GM23338 (cell line): ENCODE results near the gene FAM110A. TPM values are rescaled to one million over a fixed set of nuclear protein-coding genes. Genes with fewer than 3 reads are reported as not detected.

Experiments
- ATAC-seq: fragments of 200-7000 bp; cut with Tn5 transposase; 3 replicates; pipeline ENCODE4 v1.9.1; 2020
- DNase-seq: peaks from one replicate; pipeline ENCODE4 v3.0.0-alpha.2; 2015; ENCODE audit warnings: low spot score
- H2AFZ ChIP-seq: fragments of 200-600 bp; sonication (generic); 2 replicates; pipeline ENCODE4 v1.8.0; 2016; ENCODE audit warnings: antibody characterized with exemption, mild to moderate bottlenecking, moderate library complexity
- H3F3A ChIP-seq: fragments of 200-600 bp; sonication (generic); replicated peaks from 2 replicates; pipeline ENCODE4 v1.8.0; 2017; ENCODE audit warnings: antibody characterized with exemption, mixed run types, low read depth
- H3K27ac ChIP-seq: fragments of 200-600 bp; sonication (generic); 2 replicates; pipeline ENCODE4 v1.6.1; 2016; ENCODE audit warnings: low read depth
- H3K27me3 ChIP-seq: fragments of 200-600 bp; sonication (generic); 2 replicates; pipeline ENCODE4 v1.8.0; 2016; ENCODE audit warnings: mild to moderate bottlenecking, mixed run types, moderate library complexity; ENCODE audit not compliant: insufficient read depth
- H3K36me3 ChIP-seq: fragments of 200-600 bp; sonication (generic); 2 replicates; pipeline ENCODE4 v1.8.0; 2016; ENCODE audit warnings: mild to moderate bottlenecking; ENCODE audit not compliant: insufficient read depth
- H3K4me1 ChIP-seq: fragments of 200-600 bp; sonication (generic); 2 replicates; pipeline ENCODE4 v1.8.0; 2016; ENCODE audit warnings: mild to moderate bottlenecking, moderate library complexity; ENCODE audit not compliant: insufficient read depth
- H3K4me2 ChIP-seq: fragments of 200-600 bp; sonication (generic); 2 replicates; pipeline ENCODE4 v1.7.1; 2017; ENCODE audit warnings: mixed run types
- H3K4me3 ChIP-seq: fragments of 200-600 bp; sonication (generic); 2 replicates; pipeline ENCODE4 v1.6.1; 2016; ENCODE audit warnings: mixed run types
- H3K79me2 ChIP-seq: fragments of 200-600 bp; sonication (generic); replicated peaks from 2 replicates; pipeline ENCODE4 v1.8.0; 2017; ENCODE audit warnings: mild to moderate bottlenecking; ENCODE audit not compliant: insufficient read depth
- H3K9me2 ChIP-seq: fragments of 200-600 bp; sonication (generic); 2 replicates; pipeline ENCODE4 v1.8.0; 2017; ENCODE audit not compliant: insufficient read depth
- H4K20me1 ChIP-seq: fragments of 200-600 bp; sonication (generic); replicated peaks from 2 replicates; pipeline ENCODE4 v1.8.0; 2017; ENCODE audit warnings: mild to moderate bottlenecking; ENCODE audit not compliant: insufficient read depth
- H3K27ac Mint-ChIP-seq: 2 replicates; pipeline ENCODE4 v1.8.0; 2020; ENCODE audit warnings: inconsistent platforms, mild to moderate bottlenecking, moderate library complexity, mixed read lengths
- H3K27me3 Mint-ChIP-seq: 3 replicates; pipeline ENCODE4 v1.8.0; 2022; ENCODE audit warnings: low read depth, mild to moderate bottlenecking, moderate library complexity, mixed read lengths, inconsistent platforms; ENCODE audit not compliant: insufficient read depth, poor library complexity
- H3K36me3 Mint-ChIP-seq: 3 replicates; pipeline ENCODE4 v1.8.0; 2021; ENCODE audit warnings: low read depth, mild to moderate bottlenecking, inconsistent platforms, moderate library complexity, mixed read lengths
- H3K4me1 Mint-ChIP-seq: 3 replicates; pipeline ENCODE4 v1.8.0; 2020; ENCODE audit warnings: mild to moderate bottlenecking, inconsistent platforms, mixed read lengths
- H3K4me3 Mint-ChIP-seq: 3 replicates; pipeline ENCODE4 v1.8.0; 2021; ENCODE audit warnings: moderate library complexity, mild to moderate bottlenecking, inconsistent platforms, mixed read lengths
- H3K9me3 Mint-ChIP-seq: 3 replicates; pipeline ENCODE4 v1.8.0; 2020; ENCODE audit warnings: moderate library complexity, mild to moderate bottlenecking, inconsistent platforms, mixed read lengths
- CTCF ChIP-seq, 2 experiments: fragments of 200-600 bp in 1 of 2; sonication (generic) in 1 of 2; conservative IDR thresholded peaks; 2 replicates each; pipeline versions ENCODE4 v1.5.1 to v1.6.1; 2016 to 2017; ENCODE audit warnings: antibody characterized with exemption in 2 of 2, low read depth in 2 of 2, mild to moderate bottlenecking in 2 of 2, moderate library complexity in 1 of 2
- EZH2phosphoT487 ChIP-seq: fragments of 200-600 bp; sonication (generic); IDR thresholded peaks from one replicate; pipeline ENCODE4 v1.8.1; 2018; ENCODE audit warnings: antibody characterized with exemption; ENCODE audit not compliant: unreplicated experiment
- NANOG ChIP-seq: IDR thresholded peaks from 2 replicates; pipeline ENCODE4 v1.6.1; 2016; ENCODE audit warnings: antibody characterized with exemption, borderline replicate concordance
- POLR2AphosphoS5 ChIP-seq: IDR thresholded peaks from 2 replicates; pipeline ENCODE4 v1.6.1; 2016; ENCODE audit warnings: antibody characterized with exemption, low read depth
- REST ChIP-seq: IDR thresholded peaks from one replicate; pipeline ENCODE4 v1.6.1; 2018; ENCODE audit warnings: antibody characterized with exemption; ENCODE audit not compliant: unreplicated experiment
- ZNF114 ChIP-seq: fragments of 250-450 bp; sonication (Bioruptor Pico); IDR thresholded peaks from 2 replicates; pipeline ENCODE4 v1.5.0; 2020; ENCODE audit warnings: mild to moderate bottlenecking, moderate library complexity
- ZNF331 ChIP-seq: fragments of 250-450 bp; sonication (Bioruptor Pico); IDR thresholded peaks from 2 replicates; pipeline ENCODE4 v1.5.0; 2020; ENCODE audit warnings: low read depth, mild to moderate bottlenecking, moderate library complexity
- polyA plus RNA-seq: library from polyadenylated mRNA; unstranded; fragments of >200 nt; fragmentation: Nextera tagmentation; extraction: Ambion mirVana; gene quantifications from 2 replicates; pipeline ENCODE4 v1.2.1, GENCODE V29; 2016
- total RNA-seq: library from RNA; depleted of rRNA; stranded (reverse); fragments of >200 nt; shearing (Covaris generic); gene quantifications from 2 replicates; pipeline ENCODE4 v1.2.3, GENCODE V29; 2014
- TF ChIP-seq, protein P1 (sequence below): fragments of 250-450 bp; sonication (Bioruptor Pico); IDR thresholded peaks from 2 replicates; pipeline ENCODE4 v1.5.0; 2020; ENCODE audit warnings: mild to moderate bottlenecking, moderate library complexity

FAM110A gene
- total and polyA plus RNA-seq, 2 experiments from 2014 or later, result 10.7 to 13.7 TPM

DNA sequence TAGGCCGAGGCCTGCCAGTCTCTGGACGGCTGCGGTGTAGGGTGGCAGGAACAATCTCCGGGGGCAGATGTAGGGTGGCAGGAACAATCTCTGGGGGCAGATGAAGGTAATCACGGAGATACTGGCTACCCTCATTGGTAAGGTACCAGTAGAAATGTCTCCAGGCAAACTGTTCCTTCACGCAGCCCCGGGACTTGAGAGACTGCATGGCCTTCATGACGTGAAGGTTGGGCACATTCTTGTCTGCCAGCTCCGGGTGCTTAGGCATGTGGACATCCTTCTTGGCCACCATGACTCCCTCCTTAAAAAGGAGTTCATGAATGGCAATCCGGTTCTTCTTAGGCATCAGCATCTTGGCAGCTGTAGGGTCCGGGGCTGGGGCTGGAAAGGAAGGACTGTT is 6.1 kb downstream of the FAM110A start (continued):
- TF ChIP-seq, protein P1, sequence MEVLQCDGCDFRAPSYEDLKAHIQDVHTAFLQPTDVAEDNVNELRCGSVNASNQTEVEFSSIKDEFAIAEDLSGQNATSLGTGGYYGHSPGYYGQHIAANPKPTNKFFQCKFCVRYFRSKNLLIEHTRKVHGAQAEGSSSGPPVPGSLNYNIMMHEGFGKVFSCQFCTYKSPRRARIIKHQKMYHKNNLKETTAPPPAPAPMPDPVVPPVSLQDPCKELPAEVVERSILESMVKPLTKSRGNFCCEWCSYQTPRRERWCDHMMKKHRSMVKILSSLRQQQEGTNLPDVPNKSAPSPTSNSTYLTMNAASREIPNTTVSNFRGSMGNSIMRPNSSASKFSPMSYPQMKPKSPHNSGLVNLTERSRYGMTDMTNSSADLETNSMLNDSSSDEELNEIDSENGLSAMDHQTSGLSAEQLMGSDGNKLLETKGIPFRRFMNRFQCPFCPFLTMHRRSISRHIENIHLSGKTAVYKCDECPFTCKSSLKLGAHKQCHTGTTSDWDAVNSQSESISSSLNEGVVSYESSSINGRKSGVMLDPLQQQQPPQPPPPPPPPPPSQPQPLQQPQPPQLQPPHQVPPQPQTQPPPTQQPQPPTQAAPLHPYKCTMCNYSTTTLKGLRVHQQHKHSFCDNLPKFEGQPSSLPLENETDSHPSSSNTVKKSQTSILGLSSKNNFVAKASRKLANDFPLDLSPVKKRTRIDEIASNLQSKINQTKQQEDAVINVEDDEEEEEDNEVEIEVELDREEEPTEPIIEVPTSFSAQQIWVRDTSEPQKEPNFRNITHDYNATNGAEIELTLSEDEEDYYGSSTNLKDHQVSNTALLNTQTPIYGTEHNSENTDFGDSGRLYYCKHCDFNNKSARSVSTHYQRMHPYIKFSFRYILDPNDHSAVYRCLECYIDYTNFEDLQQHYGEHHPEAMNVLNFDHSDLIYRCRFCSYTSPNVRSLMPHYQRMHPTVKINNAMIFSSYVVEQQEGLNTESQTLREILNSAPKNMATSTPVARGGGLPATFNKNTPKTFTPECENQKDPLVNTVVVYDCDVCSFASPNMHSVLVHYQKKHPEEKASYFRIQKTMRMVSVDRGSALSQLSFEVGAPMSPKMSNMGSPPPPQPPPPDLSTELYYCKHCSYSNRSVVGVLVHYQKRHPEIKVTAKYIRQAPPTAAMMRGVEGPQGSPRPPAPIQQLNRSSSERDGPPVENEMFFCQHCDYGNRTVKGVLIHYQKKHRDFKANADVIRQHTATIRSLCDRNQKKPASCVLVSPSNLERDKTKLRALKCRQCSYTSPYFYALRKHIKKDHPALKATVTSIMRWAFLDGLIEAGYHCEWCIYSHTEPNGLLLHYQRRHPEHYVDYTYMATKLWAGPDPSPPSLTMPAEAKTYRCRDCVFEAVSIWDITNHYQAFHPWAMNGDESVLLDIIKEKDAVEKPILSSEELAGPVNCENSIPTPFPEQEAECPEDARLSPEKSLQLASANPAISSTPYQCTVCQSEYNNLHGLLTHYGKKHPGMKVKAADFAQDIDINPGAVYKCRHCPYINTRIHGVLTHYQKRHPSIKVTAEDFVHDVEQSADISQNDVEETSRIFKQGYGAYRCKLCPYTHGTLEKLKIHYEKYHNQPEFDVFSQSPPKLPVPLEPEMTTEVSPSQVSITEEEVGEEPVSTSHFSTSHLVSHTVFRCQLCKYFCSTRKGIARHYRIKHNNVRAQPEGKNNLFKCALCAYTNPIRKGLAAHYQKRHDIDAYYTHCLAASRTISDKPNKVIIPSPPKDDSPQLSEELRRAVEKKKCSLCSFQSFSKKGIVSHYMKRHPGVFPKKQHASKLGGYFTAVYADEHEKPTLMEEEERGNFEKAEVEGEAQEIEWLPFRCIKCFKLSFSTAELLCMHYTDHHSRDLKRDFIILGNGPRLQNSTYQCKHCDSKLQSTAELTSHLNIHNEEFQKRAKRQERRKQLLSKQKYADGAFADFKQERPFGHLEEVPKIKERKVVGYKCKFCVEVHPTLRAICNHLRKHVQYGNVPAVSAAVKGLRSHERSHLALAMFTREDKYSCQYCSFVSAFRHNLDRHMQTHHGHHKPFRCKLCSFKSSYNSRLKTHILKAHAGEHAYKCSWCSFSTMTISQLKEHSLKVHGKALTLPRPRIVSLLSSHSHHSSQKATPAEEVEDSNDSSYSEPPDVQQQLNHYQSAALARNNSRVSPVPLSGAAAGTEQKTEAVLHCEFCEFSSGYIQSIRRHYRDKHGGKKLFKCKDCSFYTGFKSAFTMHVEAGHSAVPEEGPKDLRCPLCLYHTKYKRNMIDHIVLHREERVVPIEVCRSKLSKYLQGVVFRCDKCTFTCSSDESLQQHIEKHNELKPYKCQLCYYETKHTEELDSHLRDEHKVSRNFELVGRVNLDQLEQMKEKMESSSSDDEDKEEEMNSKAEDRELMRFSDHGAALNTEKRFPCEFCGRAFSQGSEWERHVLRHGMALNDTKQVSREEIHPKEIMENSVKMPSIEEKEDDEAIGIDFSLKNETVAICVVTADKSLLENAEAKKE (CRISPR knock-in tag), result no peak

DNA sequence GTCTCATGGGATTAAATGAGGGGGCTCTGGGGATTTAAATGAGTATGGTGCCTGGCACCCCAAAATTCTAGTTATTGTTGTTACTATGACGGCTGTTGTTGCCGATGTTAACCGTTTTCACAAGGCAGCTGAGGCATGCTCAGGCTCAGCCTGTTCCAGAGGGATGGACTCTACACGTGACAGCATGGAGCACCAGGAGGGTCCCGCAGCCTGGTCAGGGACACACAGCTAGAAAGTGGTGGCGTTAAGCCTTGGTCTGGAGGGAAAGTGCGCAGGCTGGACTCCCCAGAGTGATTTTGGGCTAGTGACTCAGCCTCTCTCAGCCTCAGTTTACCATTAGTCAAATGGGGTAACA is 7.0 kb downstream of the FAM110A start:
- no peak for DNase-seq
- Mint-ChIP-seq H3K9me3 (peaks cover 4% of the 10 kb centered on the region; the same call in 2 of the 3 replicates), H3K36me3 (no peaks in the 10 kb centered on the region), H3K27me3 (peaks cover 27% of the 10 kb centered on the region), H3K27ac (no peak overlapping the region), H3K4me3 (peak overlapping the region; percentile 67), H3K4me1 (peaks cover 19% of the 10 kb centered on the region)
- Histone ChIP-seq H3K4me3 (peak overlapping the region; percentile 86), H3K27ac (no peak overlapping the region), H2AFZ (no peak overlapping the region), H3K27me3 (peaks cover 45% of the 10 kb centered on the region), H4K20me1 (0 out of 2 replicates have a peak, but pooled peaks cover under 1% of the 10 kb centered on the region), H3K4me2 (peak overlapping the region; percentile 97), H3K79me2 (no peaks in the 10 kb centered on the region), H3K9me2 (no peaks in the 10 kb centered on the region), H3K4me1 (peaks cover 13% of the 10 kb centered on the region; the same call in 1 of the 2 replicates), H3F3A (0 out of 2 replicates have a peak, but pooled peaks cover 8% of the 10 kb centered on the region), H3K36me3 (no peaks in the 10 kb centered on the region)
- no peak for ATAC-seq
- TF ChIP-seq ZNF331 (CRISPR knock-in tag), result no peak
- TF ChIP-seq POLR2AphosphoS5, result no peak
- no peak for TF ChIP-seq ZNF114
- no peak for TF ChIP-seq EZH2phosphoT487
- TF ChIP-seq NANOG, result no peak
- TF ChIP-seq CTCF (conservative IDR thresholded peaks at IDR 0.05; ENCODE audit: low read depth in 2 of 2), result no peak
- no peak for TF ChIP-seq REST
